GM12865 (cell line): Measurements from ENCODE around the gene SORCS2.

Source experiments
- DNase-seq: peaks from one replicate; pipeline ENCODE4 v3.0.0; 2010; ENCODE audit warnings: low read depth
- H3K4me3 ChIP-seq: 2 replicates; pipeline ENCODE4 v1.5.1; 2011; ENCODE audit warnings: mild to moderate bottlenecking, low read depth, low read length, control low read depth
- CTCF ChIP-seq: IDR thresholded peaks from 2 replicates; pipeline ENCODE4 v1.5.1; 2011; ENCODE audit warnings: low read length, control low read depth, low read depth, inconsistent platforms; ENCODE audit not compliant: insufficient read depth; ENCODE audit errors: missing control alignments

SORCS2 gene

GRCh38 chr4:7663075-7663541 is 470.8 kb downstream of the SORCS2 start:
- TF ChIP-seq CTCF: no peak
- H3K4me3 ChIP-seq: no peak overlapping the region
- no peak for DNase-seq

GRCh38 chr4:7664106-7664505 is 471.8 kb downstream of the SORCS2 start:
- no peak for DNase-seq
- no peak overlapping the region for H3K4me3 ChIP-seq
- no peak for TF ChIP-seq CTCF

- no peak for DNase-seq
- no peak for TF ChIP-seq CTCF
- no peak overlapping the region for H3K4me3 ChIP-seq
Observed at GRCh38 chr4:7665321-7665720, 473.0 kb downstream of the SORCS2 start.

GRCh38 chr4:7666011-7666410 is 473.7 kb downstream of the SORCS2 start:
- H3K4me3 ChIP-seq: no peak overlapping the region
- no peak for TF ChIP-seq CTCF
- no peak for DNase-seq

GRCh38 chr4:7666744-7667143 is 474.4 kb downstream of the SORCS2 start:
- no peak for TF ChIP-seq CTCF
- H3K4me3 ChIP-seq: no peak overlapping the region
- no peak for DNase-seq

GRCh38 chr4:7668271-7668670 is 475.9 kb downstream of the SORCS2 start:
- DNase-seq: no peak
- H3K4me3 ChIP-seq: no peak overlapping the region
- TF ChIP-seq CTCF: no peak

- H3K4me3 ChIP-seq: no peak overlapping the region
- DNase-seq: no peak
- no peak for TF ChIP-seq CTCF
Observed at GRCh38 chr4:7668826-7669225, 476.5 kb downstream of the SORCS2 start.
